Embryonic facial prominence (tissue), 1 donor: ENCODE results near the gene CUL4A.
"Not testable (repeated sequence)": the region's sequence is repeated elsewhere in the genome, so short reads cannot be mapped to it uniquely, and the experiment has no call there.

Source experiments
- DNase-seq: peaks from one replicate; pipeline ENCODE4 v3.0.0-alpha.2; 2016; ENCODE audit errors: extremely low spot score

Gene CUL4A

DNA sequence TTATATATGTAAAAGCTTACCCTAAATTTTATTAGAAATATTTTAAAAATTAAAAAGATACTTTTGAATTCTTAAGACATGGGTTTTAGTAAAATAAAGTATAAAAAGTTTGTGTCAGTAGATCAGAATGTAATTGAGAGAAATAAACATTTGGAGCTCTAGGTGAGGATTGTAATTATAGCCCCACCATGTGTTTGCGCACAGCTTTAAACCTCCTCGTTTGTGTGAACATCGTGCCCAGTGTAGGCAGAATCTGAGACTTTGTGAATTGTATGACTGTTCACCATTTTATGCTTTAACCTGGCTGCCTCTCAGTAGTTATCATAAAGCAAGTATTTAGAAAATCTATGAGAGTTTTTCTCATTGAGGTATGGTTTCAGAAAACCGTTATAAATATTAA is 29.1 kb downstream of the CUL4A start:
- no peak for DNase-seq

DNA sequence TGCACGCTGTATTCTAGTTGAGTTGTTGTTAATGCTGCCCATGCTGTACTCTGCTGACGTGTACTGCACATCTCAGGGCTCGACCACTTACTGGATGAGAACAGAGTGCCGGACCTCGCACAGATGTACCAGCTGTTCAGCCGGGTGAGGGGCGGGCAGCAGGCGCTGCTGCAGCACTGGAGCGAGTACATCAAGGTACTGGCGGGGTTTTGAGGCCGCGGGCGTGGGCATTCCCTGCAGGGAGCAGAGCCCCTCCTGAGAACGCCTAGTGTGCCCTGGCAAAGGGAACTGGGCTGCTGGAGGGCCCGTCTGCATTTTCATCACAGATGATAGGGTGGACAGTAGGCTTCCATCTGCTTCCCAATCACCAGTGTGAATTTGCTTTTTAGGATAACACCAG is 29.9 kb downstream of the CUL4A start:
- no peak for DNase-seq

DNA sequence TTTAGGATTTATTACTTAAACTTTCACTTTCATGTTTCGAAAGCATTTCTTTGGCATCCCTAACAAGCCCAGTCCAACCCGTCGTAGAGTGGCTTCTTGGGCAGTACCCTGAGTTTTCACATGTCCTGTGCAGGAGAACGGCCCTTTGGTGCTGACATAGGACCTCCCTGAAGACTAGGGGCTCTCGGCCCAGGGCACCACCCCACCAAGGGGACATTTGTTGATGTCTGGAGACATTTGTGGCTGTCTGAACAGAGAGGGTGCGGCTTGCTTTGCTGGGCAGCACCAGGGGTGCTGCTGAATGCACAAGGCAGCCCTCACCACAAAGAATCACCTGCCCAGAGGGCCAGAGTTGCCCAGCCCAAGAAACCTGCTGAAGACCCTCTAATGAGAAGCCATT is 30.6 kb downstream of the CUL4A start:
- no peak for DNase-seq

DNA sequence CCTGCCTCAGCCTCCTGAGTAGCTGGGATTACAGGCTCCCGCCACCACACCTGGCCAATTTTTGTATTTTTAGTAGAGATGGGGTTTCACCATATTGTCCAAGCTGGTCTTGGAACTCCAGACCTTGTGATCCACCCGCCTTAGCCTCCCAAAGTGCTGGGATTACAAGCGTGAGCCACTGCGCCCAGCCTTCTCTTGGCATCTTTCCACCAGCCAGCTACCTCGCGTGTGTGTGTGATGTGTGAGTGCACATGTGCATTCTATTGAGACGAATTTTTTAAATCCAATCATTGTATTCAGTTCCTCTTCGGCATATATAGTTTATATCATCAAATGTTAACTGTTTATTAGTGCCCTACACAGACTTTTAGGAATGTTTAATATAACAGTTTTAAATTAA is 32.2 kb downstream of the CUL4A start:
- not testable (repeated sequence) for DNase-seq

DNA sequence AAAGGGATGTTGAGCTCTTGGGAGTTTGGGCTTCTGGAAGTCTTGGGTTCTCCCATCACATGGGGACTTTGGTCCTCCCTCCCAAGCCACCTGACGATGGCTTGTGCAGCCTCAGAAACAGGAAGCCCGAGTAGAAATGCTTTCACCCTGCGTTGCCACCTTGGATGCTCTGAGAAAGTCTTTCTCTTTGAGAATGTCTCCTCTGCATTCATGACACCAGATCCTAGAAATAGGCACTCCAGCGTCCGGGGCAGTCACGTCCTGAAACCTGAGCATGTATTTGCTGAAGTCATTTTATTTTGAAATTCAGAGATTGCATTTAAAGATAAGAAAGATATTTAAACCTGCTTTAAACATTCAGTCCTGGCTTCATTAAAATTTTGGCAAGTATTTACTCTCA is 34.4 kb downstream of the CUL4A start:
- no peak for DNase-seq

DNA sequence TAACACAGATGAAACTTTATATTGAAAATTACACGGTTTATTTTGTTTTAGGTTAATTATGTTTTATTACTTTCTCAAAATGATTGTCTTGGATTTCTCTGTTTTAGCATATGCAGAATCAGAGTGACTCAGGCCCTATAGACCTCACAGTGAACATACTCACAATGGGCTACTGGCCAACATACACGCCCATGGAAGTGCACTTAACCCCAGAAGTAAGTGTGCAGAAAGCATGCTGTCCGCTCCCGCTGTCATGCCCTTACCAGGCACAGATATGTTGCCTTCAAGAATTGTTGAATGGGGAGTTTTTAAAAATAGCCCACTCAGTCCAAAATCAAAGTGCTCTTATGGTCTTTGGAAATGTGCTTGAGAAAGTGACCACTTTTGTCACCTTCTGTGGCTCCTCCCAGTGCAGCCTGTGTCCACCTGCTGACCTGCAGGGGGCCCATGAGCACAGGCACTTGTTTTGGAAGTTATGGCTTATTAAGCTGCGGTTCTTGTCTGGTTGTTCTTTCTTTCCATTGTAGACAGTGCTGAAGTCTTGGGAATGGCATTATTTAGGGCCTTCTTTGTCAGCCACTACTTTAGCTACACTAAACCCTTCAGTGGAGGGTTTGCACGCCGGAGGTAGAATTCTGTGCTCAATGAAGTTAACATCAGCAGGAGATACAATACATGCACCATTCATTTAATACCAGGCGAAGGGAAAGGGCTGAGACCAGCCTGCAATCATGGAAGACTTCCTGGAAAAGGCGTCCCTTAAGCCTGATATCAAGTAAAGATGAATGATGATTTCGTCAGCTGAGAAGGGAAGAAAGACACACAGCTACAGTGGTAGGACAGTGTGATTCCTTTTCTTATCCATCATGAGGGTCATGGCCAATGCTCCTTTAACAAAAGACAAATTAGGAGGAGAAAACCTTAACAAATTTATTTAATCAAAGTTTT is 36.7 kb downstream of the CUL4A start:
- DNase-seq, result no peak

DNA sequence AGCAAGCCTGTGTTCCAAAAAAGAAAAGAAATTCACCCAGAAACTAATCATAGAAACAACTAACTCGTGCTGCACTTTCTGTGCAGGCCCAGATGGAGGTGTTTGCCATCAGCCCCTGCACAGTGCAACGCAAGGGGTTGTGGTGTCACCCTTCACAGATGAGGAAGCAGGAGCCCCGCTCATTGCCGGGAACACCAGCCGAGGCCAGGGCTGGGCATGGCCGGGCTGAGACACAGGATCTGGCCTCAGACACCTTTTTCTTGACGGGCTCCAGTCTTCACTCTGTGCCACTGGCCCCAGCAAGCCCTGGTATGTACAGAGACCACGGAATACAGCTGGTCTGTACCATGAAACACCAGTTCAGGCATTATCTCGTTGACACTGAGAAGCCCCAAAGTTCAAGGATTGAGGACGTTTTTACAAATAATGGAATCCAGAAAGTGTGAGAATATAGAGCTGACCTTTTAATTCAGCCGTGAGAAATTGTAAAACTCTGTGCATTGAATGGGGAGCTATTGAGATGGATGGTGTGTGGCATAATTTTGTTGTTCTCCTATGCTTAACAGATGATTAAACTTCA is 43.2 kb downstream of the CUL4A start:
- no peak for DNase-seq

DNA sequence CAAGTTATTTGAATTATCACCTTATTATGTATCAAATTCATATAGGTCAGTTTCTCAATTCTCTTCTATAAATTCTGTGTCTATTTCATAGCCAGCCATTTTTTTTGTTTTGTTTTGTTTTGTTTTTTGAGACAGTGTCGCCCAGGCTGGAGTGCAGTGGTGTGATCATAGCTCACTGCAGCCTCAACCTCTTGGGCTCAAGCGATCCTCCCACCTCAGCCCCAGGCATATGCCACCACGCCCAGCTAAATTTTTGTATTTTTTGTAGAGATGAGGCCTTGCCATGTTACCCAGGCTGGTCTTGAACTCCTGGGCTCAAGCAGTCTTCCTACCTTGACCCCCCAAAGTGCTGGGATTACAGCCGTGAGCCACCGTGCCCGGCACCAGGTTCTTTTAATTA is 48.5 kb downstream of the CUL4A start:
- DNase-seq, result not testable (repeated sequence)

DNA sequence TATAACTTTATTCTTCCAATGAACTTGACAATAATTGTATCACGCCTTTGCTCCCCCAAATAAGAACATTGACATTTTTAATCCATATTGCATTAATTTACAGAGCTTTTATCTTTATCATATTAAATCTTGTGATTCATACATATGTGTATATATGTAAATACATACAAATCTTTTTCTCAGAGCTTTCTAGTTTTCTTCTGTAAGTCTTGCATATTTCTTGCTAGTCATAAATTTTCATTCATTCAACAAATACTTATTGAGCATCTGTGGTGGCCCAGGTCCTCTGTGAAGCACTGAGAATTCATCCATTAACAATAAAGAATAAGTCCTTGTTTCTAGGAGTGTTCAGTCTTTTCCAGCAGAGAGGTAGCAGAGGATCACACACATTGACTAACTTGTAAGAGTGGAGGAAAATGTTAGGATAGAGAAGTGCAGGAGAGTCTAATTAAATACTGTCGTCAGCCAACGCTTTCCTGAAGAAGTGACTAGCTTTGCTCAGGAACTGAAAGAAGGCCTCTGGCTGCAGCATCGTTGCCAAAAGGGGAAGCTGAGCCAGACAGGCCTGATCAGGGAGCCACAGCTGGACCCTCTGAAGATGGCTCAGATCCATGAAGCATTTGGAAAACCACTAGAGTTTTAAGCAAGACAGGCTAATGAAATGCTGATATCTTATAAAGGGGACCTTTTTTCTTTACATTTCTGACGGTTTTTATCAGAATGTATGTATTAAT is 49.1 kb downstream of the CUL4A start:
- DNase-seq, result no peak

DNA sequence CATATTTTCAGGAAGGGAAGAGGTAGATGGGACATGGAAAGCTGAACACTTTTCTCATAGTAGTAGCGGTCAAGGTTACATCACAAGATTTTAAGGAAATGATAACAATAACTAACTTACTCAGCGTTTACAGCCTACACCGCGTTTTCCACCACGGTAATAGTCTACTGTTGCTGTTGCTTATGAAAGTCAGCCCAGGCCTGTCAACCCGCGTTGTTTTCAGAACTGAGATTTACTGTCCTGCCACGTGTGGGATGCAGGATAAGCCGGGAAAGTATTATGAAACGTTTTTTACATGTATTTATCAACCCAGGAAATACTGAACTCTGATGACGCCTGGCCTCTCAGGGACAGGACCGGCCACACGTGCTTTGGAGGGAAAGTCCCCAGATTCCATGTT is 51.6 kb downstream of the CUL4A start:
- no peak for DNase-seq

DNA sequence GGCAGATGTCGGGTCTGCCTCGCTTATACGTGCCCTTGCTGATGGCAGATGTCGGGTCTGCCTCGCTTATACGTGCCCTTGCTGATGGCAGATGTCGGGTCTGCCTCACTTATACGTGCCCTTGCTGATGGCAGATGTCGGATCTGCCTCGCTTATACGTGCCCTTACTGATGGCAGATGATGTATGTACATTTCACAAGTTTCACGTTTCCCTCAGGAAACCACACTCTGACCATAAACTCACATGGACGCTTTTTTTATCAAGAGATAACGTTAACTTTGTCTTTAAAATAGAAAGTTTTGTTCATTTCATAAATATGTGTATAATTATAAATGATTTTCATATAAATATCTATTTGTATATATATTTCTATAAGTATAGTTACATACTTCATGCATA is 53.6 kb downstream of the CUL4A start:
- DNase-seq, result not testable (repeated sequence)

DNA sequence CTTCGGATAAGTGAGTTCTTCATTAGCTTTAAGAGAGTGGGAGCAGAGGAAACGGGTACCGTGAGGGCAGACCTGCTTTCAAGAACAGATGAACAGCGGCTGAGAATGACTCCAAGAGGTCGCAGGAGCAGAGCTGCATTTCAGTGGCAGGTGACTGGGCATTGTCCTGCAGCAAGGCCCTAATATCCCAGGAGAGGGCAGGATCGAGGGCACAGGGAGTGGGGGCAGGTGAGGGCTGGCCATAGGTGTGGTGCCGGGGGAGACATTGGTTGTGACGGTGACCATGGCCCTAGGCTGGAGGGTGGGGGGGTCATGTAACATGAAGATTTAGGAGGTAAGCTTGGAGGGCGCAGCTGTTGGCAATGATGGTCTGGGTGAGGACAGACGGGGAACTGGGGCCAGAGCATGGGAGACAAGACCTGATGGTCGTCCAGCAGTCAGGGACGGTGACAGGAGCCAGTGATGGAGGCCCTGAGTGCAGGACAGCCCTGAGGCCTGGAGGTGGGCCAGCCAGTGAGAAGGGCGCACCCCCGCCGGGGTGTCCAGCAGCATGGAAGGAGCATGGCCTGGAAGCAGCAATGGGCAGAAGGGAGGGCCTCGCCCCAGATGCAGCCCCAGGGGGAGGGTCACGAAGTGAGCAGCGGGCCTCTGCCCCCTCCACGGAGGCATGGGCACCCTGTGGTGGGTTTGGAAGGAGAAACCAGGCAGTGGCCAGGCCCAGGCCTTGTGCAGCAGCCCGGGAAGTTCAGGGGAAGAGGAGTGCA is 58.4 kb downstream of the CUL4A start:
- DNase-seq, result no peak

DNA sequence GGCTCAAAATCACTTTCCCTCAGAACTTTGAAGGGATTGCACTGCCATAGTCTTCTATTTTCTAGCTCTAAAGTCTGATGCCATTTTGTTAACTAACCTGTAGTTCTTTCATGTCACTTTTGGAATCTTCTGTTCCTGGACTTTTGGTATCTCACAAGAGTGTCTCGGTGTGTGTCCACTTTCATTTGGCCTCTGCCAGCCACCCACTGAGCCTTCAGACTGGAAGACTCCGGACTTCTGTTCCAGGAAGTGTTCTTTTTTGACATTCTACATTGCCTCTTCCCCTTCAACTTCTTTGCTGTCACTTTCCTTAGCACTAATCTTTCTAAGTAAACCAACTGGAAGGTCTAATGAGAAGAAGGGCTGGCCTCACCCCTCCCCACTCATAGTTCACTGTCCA is 62.6 kb downstream of the CUL4A start:
- DNase-seq, result no peak

DNA sequence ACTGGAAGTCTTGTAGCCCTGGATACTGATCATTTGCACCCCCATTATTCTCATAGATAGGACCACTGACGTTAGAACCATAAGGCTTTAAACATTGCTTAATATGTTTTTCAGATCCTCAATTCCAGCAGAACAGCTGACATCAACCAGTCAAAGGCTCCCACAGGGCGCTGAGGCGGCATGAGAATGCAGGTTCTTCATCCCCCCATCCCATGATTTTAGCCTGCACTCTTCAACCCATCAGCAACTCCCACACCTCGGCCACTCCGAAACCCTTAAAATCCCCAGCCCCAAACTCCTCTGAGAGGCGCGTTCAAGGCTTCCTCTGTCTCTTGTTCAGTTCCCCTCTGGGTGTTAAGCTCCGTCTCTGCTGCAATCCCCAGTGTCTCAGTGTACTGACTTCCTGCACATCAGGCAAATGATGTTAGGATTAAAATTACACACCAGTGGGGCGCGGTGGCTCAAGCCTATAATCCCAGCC is 63.3 kb downstream of the CUL4A start:
- DNase-seq, result no peak

DNA sequence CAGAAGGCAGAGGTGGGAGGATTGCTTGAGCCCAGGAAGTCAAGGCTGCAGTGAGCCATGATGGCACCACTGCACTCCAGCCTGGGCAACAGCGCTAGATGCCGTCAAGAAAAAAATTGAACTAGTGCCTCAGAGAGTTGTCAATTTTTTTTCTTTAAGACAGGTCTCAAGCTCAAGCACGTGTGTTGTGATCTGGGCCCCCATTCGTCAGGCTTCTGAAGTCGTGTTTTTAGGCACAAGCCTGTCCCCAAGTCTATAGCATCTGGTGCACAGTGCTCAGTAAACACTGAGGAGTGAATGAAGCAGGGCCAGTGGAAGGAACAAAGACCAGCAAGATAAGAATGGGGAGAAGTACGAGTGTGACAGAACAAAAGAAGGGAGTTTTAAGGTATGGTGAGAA is 63.9 kb downstream of the CUL4A start:
- no peak for DNase-seq

DNA sequence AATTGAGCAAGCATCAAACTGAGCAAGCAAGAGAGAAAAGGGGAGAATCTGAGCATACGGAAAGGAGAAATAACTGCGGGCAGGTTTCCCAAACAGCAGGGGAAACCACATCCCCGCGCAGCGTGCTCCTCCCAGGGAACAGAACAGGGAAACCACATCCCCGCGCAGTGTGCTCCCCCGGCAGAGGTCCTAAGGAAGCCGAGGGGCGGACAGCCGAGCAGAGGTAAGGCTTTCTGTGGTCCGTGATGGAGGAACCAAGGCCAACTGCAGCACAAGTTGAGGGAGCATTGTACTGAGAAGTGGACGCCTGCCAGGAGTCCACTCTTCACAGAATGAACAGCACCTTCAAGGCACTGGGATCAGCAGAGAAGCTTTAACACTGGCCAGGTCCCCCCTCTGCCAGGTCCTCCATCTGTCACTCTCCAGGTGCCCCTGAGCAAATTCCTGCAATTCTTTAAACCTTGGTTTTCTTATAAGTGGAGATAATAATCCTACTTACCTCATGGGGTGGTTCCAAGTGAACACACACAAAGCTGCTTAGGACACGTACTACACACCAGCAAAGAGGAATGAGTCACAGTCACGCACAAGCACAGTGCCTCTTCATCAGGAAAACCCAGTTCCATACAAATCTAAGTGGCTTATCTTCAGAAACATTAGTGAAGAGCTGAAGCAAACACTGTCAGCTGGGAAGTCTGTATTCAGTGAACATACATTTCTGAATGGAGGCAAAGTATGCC is 64.6 kb downstream of the CUL4A start:
- no peak for DNase-seq

DNA sequence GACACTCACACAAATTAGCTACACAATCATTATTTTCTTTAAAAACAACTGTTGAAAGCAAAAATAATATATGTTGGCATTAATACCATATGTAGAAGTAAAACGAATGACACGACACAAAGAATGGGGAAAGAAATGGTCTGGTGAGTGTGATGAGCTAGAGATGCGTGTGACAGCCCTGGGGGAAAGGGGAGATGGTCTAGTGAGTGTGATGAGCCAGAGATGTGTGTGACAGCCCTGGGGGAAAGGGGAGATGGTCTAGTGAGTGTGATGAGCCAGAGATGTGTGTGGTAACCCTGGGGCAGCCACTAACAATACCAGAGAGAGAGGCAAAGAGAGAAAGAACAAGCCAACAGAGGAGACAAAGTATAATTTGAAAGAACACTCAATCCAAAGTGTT is 65.3 kb downstream of the CUL4A start:
- DNase-seq, result no peak

DNA sequence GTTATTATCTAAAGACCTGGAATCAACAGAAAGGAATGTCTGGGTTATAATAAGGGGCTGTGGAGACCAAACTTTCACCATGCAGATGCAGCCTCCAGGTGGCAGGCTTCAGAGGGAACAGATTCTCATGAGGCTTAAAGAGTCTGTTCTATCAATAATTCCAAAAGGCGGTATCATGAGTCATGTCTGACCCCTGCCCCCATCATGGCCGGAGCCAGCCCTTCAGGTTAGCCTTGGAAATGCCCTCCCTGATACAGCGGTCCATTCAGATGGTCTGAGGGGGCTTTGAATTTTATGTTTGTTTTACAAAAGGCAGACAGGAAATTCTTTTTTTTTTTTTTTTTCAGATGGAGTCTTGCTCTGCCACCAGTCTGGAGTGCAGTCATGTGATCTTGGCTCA is 66.0 kb downstream of the CUL4A start:
- DNase-seq, result no peak

DNA sequence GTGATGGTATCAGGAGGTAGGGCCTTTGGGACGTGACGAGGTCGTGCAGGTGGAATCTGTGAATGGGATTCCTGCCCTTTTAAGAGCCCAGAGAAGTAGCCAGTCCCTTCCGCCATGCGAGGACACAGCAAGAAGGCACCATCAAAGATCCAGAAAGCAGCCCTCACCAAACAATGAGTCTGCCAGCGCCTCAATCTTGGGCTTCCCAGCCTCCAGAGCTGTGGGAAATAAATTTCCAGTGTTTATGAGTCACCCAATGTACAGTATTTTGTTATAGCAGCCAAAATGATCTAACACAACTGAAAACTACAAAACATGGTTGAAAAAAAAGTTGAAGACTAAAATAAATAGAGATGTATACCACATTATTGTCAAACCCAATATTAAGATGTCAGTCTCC is 70.7 kb downstream of the CUL4A start:
- no peak for DNase-seq

DNA sequence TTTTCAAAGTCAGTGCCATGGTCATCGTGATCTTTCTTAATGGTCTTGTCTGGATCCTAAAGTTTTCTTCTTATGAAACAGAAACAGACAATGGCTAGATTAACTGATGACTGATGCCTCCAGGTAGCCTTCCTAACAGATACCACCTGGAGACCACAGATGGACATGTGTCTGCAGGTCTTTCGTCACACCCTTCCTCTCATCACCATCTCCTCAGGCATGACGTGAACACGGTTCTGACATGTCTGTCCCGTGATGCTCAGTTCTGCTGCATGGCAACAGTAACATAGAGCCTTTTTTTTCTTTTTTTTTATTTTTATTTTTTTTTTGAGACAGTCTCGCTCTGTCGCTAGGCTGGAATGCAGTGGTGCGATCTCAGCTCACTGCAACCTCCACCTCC is 74.5 kb downstream of the CUL4A start:
- no peak for DNase-seq

DNA sequence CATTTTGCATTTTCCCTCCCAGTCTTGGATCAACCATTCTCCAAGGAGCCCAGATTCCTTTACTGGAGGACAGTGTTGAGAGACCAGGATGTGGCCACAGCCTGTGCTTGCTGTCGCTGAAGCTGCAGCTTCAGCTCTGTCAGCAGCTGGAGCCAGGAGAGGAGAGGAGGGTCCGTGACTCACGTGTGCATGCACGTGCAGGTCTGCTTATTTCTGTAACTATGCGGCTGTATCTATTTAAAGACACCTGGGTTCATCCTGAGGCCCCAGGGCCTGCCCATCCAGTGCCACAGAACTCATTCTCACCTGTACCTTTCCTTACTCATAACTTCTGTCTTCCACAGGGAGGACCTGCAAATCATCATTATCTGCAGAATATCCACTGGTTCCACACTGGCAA is 79.5 kb downstream of the CUL4A start:
- DNase-seq, result no peak
